ENCODE results near the gene SOD2.

GRCh38 chr6:159727717-159728445 lies 34.8 kb upstream of the SOD2 start:
- TF ChIP-seq, protein P1, sequence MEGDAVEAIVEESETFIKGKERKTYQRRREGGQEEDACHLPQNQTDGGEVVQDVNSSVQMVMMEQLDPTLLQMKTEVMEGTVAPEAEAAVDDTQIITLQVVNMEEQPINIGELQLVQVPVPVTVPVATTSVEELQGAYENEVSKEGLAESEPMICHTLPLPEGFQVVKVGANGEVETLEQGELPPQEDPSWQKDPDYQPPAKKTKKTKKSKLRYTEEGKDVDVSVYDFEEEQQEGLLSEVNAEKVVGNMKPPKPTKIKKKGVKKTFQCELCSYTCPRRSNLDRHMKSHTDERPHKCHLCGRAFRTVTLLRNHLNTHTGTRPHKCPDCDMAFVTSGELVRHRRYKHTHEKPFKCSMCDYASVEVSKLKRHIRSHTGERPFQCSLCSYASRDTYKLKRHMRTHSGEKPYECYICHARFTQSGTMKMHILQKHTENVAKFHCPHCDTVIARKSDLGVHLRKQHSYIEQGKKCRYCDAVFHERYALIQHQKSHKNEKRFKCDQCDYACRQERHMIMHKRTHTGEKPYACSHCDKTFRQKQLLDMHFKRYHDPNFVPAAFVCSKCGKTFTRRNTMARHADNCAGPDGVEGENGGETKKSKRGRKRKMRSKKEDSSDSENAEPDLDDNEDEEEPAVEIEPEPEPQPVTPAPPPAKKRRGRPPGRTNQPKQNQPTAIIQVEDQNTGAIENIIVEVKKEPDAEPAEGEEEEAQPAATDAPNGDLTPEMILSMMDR (IDR thresholded peaks at IDR 0.05; ENCODE audit: low read depth, low read length, missing input control): no peak
- TF ChIP-seq TAF1 (conservative IDR thresholded peaks at IDR 0.05): no peak
- TF ChIP-seq, protein P2, sequence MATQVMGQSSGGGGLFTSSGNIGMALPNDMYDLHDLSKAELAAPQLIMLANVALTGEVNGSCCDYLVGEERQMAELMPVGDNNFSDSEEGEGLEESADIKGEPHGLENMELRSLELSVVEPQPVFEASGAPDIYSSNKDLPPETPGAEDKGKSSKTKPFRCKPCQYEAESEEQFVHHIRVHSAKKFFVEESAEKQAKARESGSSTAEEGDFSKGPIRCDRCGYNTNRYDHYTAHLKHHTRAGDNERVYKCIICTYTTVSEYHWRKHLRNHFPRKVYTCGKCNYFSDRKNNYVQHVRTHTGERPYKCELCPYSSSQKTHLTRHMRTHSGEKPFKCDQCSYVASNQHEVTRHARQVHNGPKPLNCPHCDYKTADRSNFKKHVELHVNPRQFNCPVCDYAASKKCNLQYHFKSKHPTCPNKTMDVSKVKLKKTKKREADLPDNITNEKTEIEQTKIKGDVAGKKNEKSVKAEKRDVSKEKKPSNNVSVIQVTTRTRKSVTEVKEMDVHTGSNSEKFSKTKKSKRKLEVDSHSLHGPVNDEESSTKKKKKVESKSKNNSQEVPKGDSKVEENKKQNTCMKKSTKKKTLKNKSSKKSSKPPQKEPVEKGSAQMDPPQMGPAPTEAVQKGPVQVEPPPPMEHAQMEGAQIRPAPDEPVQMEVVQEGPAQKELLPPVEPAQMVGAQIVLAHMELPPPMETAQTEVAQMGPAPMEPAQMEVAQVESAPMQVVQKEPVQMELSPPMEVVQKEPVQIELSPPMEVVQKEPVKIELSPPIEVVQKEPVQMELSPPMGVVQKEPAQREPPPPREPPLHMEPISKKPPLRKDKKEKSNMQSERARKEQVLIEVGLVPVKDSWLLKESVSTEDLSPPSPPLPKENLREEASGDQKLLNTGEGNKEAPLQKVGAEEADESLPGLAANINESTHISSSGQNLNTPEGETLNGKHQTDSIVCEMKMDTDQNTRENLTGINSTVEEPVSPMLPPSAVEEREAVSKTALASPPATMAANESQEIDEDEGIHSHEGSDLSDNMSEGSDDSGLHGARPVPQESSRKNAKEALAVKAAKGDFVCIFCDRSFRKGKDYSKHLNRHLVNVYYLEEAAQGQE (IDR thresholded peaks at IDR 0.05): no peak
- TF ChIP-seq RXRA (IDR thresholded peaks at IDR 0.05): no peak
- no peak for TF ChIP-seq RAD21 (IDR thresholded peaks at IDR 0.05)
- no peak for TF ChIP-seq GABPA (IDR thresholded peaks at IDR 0.05 in 1 of 2, conservative IDR thresholded peaks at IDR 0.05 in 1 of 2)
- no peak for TF ChIP-seq EGR1 (IDR thresholded peaks at IDR 0.05; ENCODE audit: low read depth in 2 of 2)
- TF ChIP-seq, protein P3, sequence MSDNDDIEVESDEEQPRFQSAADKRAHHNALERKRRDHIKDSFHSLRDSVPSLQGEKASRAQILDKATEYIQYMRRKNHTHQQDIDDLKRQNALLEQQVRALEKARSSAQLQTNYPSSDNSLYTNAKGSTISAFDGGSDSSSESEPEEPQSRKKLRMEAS (IDR thresholded peaks at IDR 0.05): no peak
- TF ChIP-seq NR2F2 (IDR thresholded peaks at IDR 0.05): no peak
